Midbrain (tissue), 1 donor: ENCODE results near the gene HDAC9.
A peak's percentile ranks its signal among the peaks of the same experiment; 100 is the strongest.

Experiments
- DNase-seq: peaks from one replicate; lab custom pipeline; 2025; lab: John Stamatoyannopoulos, UW

The HDAC9 gene

DNA sequence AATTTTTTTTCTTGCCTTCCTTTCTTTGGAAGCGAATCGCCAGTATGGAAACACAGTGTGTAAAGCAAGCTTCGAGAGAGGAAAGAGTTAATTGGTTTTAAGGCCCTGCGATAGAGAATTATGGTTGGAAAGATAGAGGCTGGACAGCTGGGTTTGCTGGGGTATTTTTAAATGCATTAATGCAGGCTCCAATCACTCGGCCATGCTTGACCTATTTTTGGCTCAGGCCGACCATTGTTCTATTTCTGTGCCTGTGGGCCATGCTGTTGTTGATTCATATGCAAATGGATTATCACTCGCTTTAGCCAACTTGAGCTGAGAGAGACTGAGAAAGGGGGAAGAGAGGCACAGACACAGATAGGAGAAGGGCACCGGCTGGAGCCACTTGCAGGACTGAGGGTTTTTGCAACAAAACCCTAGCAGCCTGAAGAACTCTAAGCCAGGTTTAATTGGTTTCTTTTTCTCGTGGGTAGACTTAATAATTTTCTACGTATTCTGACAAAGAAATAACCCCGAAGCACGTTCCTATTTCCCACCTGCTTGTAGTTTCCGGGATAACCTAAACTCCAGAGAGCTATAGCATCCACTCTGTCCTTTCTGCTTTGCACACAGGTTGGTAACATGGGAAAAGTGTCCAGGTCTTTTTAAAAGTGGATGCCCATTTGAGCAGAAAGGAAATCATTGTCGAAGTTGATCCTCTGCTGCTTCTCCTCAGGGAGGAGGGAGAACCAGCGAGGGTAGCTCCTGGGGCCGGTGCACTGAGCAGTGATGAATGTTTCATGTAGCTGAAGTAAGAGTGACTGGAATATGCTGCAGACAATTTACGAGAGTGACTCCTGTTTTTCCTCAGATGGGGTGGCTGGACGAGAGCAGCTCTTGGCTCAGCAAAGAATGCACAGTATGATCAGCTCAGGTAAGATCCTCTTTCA, at the start of gene HDAC9:
Gene HDAC9, plus strand, starts transcription at position 338 of the 929 bp plus-strand sequence. Its CDS starts 554 bp downstream, at position 892.
- DNase-seq: peak; percentile 84

DNA sequence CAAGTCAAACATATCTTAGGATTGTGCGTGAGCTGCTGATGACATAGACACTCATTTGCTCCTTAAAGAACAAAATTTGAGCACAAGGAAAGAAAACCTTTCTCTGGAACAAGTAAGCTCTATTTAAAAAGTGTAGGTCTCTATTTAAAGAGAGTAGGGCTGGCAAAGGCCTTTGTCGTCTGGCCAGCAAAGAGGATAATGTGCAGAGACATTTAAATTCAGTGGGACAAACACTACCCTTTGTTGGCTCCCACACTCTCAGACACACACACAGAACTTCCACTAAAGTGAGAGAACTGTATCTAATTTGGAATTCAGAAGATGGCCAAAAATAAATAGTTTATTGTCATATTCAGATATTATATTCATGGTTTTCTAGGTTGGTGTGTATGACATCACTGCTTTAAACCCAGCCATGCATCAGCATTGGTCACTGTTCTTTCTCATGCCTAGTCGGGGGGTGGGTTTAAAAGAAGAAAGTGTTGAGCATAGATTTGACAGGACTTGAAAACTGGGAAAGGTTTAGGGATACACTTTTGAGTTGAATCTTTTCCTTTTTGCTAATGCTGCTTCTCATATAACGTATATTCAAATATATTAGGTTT, 49.5 kb upstream of the HDAC9 start:
- DNase-seq: no peak

DNA sequence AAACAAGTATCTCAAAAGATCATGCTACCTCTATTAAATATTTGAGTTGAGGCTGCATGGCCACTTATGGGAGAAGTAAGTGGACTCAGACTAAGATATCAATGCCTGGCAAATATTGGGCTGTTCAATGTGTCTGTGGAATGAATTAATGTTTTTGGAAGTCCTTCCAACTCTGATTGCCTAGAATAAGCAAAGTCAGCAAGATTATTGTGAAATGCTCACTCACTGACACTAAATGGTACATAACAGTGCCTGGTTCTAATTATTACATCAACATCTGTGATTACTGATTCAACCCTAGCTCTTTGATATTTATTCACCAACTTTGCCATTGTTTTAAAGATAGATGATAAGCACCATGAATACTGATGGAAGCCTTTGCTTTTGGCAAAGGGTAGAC, 45.5 kb upstream of the HDAC9 start:
- DNase-seq: no peak

DNA sequence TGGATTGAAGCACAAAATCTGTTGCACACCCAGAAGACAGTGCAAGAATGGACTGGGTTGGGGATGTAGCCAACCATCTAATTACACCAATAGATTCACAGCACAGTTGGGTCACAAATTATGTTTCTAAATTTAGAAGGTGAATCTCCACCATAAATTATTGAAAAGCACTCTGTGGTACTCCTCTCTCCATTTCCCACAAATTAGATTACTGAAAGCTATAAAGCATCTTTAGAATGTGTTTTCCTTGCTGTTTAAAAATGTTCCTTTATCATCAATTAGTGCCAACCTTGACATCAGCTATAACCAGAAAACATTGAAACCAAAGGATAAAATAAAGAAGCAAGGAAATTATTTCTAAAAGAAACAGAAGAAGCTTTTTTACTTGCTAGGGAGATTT, 39.9 kb upstream of the HDAC9 start:
- no peak for DNase-seq

DNA sequence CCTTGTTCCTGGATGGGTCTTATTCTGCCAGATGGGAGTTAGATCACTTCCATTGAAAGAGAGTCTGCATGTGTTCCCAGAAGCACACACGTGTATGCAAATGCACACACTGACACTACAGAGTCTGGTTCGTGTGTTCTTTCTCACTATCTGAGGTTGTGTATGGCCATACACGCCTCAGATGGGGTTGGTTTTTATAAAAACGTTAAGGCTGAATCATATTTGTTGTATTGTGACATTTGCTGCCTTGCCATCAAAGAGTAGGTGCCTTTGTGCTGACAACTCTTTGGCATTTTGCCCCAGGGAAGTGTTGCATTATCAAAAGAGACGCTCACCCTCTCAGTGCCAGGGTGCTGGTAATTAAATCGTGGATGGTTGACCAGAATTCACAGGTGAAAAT, 37.7 kb upstream of the HDAC9 start:
- no peak for DNase-seq

DNA sequence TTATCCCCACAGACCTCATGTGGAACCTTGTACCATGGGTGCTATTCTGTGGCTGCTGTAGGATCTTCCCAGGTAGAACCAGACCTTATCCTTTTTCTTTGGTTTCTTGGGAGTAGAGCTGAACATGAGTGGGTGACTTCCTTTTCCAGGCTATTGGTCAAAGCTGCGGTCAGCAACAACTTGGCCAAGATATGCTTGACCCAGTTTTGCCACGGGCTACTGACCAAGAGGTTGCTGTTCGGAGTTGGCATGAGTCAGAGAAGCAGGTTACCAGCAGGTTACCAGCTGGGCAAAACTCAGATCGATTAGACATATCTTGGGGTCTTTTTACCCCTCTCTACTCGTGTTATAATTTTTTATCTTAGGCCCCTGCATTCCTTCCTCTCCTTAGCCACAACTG, 36.7 kb upstream of the HDAC9 start:
- no peak for DNase-seq

DNA sequence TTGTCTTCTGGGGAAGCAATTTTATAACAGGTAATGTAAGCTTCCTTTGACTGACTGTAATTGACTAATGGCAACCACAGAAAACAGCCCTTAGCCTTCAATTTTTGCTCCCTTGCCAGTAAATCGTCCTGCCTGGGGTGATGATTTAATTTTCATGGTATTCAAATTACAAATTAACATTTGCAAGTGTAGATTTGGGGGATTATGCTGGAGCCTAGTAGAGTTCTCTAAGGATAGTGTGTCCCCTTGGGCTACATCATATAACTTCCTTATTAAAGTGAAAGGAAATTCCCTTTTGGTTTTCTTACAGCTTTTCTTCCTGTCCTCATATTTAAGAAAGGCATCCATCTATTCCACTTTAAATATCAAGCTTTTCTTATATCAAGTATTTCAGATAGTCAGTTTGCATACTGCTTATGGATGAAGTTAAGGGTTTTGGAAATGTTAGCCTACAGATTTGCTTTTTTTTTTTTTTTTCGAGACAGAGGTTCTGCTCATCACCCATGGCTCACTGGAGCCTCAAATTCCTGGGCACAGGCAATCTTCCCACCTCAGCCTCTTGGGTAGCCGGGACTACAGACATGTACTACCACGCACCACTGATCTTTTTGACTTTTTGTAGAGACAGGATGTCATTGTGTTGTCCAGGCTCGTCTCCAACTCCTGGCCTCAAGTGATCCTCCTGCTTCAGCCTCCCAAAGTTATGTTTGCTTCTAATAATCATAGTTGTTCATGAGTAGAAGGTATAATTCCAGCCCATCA, 35.9 kb upstream of the HDAC9 start:
- DNase-seq: no peak

DNA sequence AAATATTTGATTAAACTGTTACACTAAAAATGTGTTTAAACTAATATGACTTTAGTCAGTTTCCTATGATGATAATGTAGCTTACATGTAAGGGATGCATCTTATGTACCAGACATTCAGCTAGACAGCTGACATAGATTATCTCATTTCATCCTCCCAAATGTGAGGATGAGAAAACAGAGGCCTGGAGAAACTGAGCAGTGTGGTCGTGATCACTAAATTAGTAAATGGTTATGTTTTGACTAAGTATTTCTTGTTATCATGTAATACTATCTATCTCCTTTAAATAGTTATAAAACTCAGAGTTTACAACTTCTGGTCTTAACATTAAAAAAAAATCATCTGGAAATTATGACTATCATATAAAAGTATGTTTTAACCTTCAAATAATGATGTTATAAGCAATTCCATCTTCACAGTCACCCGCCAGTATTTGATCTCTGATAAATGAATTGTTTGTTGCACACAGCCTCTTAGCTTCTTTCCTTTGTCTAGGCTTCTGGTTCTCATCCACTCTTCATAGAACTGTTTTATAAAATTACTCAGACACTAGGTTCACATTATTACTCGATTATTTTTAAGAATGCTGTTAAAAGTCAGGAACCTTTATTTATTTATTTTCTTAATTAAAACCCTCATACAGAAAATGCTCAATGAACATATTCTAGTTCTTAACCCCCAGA, 33.6 kb upstream of the HDAC9 start:
- no peak for DNase-seq

DNA sequence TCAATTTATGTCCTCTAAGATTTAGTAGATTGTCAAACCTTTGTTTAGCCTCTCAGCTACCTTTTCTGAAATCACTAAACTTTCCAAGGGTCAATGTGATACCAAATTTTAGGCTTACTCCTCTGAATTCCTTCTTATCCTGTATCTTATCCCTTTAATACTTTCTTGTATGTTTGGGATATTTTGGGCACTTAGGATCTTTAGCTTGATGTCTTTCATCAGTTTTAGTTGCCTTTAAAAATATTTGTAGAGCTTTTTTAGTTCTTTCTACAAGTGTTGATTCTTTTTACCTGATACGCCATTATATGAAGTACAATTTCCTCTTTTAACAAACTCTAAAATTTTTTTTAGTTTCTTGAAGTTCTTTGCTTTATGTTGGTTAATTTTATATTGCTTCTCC, 30.7 kb upstream of the HDAC9 start:
- DNase-seq: no peak

DNA sequence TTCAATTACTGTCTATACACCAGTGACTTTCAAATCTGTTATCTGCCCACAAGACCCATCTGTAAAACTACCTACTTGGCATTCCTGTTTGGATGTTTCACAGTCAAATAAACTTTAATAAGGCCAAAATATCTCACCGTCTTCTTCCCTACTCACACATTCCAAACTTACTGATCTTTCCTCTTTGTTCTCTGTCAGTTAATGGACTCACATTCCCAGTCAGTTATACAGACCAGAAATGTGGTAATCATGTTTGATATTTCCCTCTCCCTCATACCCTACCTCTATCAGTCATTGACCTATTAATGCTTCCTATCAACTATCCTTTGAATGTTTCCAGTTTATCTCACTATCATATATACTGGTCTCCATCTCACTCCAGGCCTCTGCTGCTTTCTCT, 28.5 kb upstream of the HDAC9 start:
- DNase-seq: no peak

DNA sequence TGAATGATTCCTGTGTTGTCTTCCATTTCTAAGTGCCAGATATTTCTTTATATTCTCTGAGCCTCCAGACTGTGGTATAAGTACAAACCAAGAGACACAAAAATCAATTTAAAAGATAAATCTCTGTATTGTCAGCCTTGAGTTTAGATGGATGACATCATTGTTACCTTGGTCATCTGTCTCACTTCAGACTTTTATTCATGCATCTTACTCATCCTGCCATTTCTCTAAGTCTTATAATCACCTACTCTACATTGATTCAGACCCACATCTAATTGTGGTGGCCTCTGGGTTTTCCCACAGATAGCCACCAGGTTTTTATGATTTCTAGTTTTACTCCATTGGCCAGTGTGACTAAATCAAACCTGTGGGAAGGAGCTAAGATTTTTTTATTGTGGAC, 26.8 kb upstream of the HDAC9 start:
- no peak for DNase-seq

DNA sequence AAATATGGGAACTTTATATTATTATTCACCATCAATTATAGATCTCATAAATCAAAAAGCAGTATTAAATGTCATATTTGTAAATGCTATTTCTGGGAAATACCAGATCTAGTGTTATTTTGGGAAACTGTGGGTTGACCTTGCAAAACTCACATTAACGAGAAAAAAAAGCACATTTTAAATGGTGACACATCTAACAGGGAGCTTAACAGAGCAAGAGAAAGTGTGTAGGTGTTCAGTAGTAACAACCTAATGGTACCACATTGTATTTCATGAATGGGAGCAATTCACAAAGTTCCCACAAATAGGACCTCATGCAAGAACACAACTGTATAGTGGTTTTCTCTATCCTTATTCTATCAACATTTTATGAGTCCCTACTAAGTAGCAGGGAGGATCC, 26.2 kb upstream of the HDAC9 start:
- DNase-seq: no peak

DNA sequence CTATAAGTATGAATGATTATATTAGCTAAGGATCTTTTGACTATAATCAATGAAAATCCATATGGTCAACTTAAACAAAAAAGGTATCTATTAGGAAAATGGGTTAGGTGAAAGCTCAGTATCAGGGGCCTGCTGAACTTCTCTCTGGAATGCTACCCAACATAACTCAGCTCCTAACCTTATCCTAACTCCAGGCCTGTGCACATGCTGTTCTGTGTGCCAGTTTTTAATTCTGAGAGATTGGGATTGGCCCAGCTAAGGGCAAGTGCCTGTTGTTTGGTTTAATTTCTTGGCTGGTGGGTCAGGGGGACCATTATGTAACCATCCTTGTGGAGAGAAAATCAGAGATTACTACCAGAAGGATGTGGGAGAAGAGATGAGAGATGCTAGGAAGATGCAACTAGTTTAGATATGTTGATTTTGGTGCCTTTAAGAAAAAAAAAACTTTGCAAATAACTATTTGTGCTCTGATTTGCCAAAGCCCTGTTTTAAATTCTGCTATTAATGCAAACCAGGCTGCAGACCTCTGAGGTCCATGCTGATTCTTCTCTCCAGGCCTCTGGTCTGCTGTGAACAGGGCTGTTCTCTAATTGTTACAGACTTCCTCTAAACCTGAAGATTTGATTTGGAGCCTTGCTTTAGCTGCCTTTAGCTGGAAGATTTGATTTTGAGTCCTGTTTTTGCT, 23.9 kb upstream of the HDAC9 start:
- no peak for DNase-seq

DNA sequence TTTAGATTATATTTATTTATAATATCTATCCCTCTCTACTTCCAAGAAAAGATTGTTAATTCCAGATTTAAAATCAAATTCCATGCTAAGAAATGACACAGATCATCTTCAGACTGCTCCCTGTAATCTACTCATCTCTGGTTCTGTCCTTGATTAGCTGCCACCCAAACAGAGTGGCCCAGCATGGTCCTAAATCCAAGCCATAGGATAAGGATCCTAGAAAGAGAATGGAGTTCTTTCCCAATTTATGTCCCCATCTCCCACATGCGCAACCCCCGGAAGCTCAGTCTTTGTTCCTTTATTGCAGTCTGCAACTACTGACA, 23.4 kb upstream of the HDAC9 start:
- no peak for DNase-seq

DNA sequence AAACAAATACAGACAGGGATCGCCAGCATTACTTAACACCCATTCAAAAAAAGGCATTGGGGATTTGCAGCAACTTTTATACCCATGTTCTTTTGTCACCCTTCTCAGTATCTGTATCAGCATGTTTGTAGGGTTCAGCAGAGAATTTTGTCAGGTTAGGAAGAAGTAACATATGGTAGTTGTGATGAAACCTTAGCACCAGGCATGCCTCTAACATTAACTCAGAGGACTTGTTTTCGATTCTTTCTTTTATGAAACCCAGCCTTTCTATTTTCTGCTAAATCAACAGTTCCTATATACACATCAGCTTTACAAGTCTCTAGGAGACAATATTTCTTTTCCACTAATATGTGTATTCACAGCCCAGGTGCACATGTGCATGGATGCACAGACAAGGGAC, 22.4 kb upstream of the HDAC9 start:
- DNase-seq: no peak

DNA sequence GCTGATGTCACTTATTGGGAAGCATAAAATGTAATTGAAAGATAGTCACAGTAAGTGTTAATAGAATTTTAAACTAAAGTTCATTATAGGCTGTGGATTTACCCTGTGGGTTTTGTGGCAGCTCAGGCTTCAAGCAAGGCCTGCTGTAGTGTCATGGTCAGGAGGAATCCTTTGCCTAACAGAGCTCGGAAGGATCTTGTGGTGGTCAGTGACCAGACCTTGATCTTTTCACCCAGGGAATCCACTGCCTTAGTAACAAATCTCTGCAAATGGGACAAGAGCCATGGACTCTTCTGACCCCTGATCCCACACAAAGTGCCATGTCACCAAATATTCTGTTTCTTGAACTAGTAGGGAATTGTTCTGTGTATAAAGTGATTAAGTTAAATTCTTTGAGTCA, 20.6 kb upstream of the HDAC9 start:
- no peak for DNase-seq

DNA sequence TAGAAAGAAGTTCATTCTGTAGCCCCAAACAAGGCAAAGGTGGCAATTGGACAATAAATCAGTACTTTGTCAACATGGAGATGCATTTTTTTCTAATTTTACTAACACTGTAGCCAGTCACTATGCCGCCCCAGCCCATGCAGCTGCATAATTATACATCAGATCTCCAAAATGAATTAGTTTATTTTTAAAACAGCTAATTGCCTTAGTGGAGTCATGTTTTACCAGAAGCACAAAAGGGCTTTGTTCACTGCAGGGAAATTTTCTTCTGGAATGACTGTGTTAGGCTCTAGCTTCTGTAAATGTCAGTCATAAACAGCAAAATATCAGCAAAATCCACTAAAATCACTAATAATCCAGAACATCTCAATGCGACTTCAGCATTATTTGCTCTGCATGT, 20.1 kb upstream of the HDAC9 start:
- peak; percentile 54 for DNase-seq

DNA sequence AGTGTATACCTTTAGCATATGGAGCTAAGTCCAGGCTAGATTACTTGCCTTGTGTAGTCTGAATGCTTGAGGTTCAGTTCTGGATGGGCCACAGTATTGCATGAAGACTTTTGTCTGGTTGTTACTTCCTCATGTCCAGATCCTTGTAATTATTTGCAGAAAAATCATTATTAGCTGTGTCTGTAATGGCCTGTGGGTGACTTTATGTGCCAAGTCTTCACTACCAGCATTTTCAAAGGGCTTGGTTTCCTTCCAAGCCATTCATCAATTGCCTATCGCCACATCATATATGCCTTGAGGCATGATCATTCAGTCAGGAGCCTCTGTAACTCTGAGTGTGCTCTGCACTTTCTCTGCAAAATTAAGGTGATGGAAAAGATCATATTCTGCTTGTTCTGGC, 13.8 kb upstream of the HDAC9 start:
- DNase-seq: no peak

DNA sequence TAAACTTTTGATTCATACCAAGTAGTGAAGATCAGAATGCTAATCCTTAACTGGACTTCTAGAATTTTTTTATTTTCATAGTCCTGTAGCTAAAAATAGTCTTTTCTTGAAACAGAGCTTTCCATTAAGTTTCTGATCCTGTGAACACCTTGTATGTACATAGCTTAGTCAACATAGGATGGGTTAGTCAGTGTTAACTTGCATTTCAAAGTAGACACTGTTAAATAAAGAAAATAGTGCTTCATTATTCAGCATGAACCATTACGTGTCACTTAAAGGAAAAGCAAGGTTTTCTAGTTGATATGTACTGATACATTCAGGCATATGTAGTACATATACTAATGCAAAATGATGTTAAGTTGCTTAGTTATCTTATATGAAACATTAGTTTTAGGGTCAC, 7.5 kb upstream of the HDAC9 start:
- DNase-seq: no peak

DNA sequence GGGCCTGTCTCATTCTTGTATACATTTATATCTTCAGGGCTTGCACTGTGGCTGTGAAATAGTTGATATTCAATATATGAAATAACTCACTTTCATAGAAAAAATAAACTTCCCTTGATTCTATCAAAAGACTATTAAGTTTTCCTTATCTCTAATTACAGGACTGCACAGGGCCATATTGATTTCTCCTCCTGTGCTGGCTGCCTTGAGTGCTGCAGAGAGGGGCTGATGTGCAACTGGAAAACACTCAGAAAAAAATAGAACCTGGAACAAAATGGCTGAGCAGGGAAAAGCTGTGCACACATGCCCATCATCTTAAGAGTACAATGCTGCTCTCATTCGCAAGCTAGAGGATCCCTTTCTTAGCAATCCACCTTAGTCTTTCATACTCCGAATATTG, 5.9 kb upstream of the HDAC9 start:
- DNase-seq: no peak

DNA sequence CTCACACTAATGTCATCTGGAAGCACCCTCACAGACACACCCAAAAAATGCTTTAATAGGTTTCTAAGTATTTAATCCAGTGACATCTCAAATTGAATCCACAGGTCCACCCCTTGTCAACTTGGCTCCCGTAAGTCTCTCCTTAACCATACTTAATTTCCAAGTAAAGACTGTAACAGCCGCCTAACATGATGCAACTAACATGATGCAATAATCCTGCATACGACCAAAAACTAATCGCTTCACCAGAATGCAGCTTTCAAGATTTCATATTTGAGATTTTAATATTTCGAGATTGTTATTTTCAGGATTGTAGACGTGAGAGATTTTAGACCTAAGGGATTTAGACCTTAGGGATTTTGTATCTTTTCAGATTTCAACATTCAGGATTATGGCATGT, 3.7 kb upstream of the HDAC9 start:
- no peak for DNase-seq

DNA sequence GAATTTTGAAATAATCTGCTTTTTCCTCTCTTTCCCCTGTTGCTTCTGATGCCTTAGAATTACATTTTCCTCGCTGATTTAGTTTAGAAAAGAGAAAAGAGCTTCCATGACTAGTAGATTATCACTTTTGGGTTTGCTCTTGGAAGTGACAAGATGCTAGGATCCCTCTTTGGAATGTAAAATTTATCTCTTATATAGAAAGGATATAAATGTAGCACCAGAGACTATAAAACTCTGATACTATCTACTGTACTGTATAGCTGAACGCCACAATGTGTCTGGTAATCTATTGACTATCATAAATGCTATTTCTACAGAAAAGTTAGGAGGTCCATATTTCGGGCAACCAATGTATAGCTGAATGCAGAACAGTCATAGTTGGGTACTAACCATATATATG, 1.1 kb upstream of the HDAC9 start:
- DNase-seq: peak; percentile 34
